Stimulated activated CD8-positive, alpha-beta memory T cell treated with anti-CD3 and anti-CD28 coated beads, Interleukin-12 subunit alpha, Interleukin-12 subunit beta, amount 100 ng/mL, for 24 hours (primary cell): ENCODE data around the gene ZNF467.

ENCODE experiments used
- DNase-seq: peaks from one replicate; pipeline ENCODE4 v3.0.0-alpha.2; 2020; ENCODE audit errors: extremely low read depth

ZNF467 gene

GRCh38 chr7:149809215-149809614, 35.8 kb upstream of the ZNF467 start:
- no peak for DNase-seq

DNA sequence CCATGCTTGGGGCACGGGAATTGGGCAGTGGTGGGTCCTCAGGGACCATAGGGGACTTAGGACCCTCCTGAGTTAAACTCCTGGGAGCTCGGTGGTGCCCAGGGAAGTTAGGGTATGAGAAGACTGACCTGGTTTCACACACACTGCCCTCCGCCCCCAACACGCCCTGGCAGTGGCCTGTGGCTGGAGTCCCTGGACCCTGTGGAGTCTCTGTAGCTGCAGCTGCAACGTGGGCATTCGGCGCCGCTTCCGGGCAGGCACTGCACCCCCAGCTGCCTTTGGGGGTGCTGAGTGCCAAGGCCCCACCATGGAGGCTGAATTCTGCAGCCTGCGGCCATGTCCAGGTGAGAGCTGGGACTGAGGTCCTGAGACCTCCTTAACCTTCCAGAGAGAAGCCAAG, 34.9 kb upstream of the ZNF467 start:
- no peak for DNase-seq

DNA sequence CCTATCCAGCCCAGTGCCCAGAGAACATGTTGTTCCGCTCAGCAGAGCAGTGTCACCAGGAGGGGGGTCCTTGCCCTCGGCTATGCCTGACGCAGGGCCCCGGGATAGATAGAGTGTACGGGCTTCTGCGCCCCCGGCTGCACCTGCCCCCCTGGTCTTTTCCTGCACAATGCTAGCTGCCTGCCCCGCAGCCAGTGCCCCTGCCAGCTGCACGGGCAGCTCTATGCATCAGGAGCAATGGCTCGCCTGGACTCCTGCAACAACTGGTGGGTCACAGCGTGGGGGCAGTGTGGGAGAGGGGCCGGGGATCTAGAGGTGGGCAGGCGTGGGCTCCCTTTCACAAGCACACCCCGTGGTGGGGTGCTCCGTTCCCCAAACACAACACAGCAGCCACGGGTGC, 33.3 kb upstream of the ZNF467 start:
- DNase-seq, result no peak

- no peak for DNase-seq
Measured at GRCh38 chr7:149804106-149804505, 30.7 kb upstream of the ZNF467 start.

DNA sequence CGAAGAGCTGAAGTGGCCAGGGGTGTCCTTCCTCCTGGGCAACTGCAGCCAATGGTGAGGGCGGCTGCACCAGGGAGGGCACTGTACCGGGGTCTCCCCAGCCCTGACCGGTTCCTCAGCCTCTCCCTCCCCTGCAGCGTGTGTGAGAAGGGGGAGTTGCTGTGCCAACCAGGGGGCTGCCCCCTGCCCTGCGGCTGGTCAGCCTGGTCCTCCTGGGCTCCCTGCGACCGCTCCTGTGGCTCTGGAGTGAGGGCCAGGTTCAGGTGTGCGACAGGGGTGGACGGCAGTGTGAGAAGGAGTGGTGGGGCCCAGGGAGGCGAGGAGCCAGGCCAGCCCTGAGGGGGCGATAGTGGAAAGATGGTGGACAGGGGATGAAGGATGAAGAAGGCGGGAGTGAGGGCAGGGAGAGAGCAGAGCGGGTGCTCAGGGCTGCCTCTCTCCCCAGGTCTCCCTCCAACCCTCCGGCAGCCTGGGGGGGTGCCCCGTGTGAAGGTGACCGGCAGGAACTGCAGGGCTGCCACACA, 30.2 kb upstream of the ZNF467 start:
- no peak for DNase-seq

GRCh38 chr7:149802966-149803365, 29.6 kb upstream of the ZNF467 start:
- DNase-seq, result no peak

- no peak for DNase-seq
Measured at GRCh38 chr7:149801816-149802215, 28.4 kb upstream of the ZNF467 start.

GRCh38 chr7:149801002-149801566, 27.7 kb upstream of the ZNF467 start:
- no peak for DNase-seq

DNA sequence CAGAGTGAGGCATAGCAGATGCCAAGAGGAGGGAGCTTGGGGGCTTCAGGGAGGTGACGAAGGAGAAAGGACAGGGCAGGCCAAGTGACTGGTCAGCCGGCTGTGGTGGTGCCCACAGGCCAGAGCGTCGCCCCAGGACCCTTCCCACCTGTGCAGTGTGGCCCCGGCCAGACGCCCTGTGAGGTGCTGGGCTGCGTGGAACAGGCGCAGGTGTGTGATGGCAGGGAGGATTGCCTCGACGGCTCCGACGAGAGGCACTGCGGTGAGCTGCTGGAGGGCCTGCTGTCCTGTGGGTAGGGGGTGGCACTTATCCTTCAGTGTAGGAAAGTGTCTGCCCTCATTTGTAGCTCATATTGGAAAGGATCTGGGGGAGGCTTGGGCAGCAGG, 26.8 kb upstream of the ZNF467 start:
- no peak for DNase-seq

GRCh38 chr7:149799397-149800168, 26.2 kb upstream of the ZNF467 start:
- no peak for DNase-seq

- no peak for DNase-seq
Measured at GRCh38 chr7:149797771-149798170, 24.4 kb upstream of the ZNF467 start.

DNA sequence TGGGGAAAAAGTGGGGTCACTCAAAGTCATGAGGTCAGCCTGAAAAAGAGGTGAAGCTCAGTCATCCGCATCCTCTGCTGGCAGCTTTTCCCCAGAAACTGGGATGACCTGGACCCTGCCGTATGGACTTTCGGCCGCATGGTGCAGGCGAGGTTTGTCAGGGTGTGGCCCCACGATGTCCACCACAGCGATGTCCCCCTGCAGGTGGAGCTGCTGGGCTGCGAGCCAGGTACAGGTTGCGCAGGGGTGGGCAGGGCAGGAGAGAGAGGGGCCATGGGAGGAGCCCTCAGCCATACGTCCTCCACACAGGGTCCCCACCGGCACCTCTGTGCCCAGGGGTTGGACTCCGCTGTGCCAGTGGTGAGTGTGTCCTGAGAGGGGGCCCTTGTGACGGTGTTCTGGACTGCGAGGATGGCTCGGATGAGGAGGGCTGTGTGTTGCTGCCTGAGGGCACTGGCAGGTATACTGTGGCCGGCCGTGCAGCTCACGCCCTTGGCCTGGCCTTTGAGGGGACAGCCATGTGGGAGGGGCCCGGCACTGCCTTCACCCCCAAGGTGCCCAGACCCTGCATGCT, 23.0 kb upstream of the ZNF467 start:
- no peak for DNase-seq

DNA sequence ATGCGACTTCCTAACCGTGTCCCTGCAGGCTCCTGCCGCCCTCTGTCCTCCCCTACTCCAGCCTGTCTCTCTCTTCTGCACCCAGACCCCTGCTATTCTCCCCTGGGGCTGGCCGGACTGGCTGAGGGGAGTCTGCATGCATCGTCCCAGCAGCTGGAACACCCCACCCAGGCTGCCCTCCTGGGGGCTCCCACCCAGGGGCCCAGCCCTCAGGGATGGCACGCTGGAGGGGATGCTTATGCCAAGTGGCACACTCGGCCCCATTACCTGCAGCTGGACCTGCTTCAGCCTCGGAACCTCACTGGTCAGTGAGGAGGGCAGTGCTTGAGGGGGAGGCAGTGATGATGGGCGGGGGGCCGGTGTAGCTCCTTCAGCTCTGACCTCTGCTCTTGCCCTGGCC, 21.7 kb upstream of the ZNF467 start:
- no peak for DNase-seq

GRCh38 chr7:149794661-149795060, 21.3 kb upstream of the ZNF467 start:
- DNase-seq, result no peak

DNA sequence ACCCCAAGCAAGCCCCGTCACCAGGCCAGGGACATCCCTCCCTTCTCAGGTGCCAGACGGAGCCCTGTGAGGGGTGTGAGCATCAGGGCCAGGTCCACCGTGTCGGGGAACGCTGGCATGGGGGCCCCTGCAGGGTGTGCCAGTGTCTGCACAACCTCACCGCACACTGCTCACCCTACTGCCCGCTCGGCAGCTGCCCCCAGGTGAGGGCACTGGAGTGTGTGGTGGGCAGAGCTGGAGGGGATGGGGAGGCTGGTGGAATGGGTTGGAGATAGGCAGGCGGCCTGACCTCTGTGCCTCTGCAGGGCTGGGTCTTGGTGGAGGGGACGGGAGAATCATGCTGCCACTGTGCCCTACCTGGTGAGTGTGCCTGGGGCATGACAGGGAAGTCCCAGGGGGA, 19.9 kb upstream of the ZNF467 start:
- no peak for DNase-seq

GRCh38 chr7:149792220-149792595, 18.8 kb upstream of the ZNF467 start:
- no peak for DNase-seq

DNA sequence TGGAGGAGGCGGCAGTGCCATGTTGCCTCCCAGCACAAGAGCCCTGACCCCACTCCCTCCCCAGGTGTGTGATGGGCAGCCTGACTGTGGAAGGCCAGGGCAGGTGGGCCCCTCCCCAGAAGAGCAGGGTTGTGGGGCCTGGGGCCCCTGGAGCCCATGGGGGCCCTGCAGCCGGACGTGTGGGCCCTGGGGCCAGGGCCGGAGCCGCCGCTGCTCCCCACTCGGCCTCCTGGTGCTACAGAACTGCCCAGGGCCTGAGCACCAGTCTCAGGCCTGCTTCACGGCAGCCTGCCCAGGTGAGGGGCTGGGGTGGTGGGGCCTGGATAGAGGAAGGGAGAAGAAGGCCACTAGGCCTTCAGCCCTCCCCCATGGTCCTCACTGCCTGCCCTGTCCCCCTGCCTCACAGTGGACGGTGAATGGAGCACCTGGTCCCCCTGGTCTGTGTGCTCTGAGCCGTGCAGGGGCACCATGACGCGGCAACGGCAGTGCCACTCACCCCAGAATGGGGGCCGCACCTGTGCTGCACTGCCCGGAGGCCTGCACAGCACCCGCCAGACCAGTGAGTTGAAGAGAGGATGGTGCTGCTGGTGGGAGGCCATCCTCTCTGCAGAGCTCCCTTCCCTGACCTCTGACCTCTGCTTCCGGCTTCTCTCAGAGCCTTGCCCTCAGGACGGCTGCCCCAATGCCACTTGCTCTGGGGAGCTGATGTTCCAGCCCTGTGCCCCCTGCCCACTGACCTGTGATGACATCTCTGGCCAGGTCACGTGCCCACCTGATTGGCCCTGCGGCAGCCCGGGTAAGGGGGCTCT, 18.2 kb upstream of the ZNF467 start:
- no peak for DNase-seq

DNA sequence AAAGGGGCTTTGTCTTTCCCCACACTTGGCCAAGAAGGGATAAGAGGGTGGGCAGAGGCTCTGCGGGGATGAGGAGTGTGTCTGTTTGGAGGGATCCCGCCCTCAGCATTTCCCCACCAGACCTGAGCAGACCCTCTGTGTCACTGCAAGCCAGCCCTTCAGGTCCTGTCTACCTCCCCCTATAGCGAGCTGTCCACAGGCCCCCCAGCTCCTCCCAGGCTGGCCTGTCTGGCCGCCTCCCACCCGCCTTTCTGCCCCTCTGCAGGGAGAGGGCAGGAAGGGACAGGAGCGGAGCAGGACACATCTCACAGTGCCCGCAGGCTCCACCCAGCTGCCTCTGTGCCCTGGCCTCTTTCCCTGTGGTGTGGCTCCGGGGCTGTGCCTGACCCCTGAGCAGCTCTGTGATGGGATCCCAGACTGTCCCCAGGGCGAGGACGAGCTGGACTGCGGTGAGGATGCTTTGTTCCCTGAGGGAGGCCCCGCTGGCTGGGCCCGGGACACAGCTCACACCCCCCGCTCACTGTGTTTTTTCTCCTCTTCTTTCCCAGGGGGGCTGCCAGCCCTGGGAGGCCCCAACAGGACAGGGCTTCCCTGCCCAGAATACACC, 17.5 kb upstream of the ZNF467 start:
- DNase-seq, result no peak

DNA sequence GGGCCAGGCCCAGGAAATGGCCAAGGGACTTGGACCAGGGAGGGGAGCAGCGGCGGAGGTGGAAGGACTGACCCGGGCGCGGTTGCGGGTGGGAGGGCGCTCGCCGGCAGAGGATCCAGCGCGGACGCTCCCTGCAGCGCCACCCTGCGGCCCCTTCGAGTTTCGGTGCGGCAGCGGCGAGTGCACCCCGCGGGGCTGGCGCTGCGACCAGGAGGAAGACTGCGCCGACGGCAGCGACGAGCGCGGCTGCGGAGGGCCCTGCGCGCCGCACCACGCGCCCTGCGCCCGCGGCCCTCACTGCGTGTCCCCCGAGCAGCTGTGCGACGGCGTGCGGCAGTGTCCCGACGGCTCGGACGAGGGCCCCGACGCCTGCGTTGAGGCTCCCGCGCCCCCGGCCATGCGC, 16.8 kb upstream of the ZNF467 start:
- no peak for DNase-seq

- DNase-seq, result no peak
Measured at GRCh38 chr7:149789101-149789500, 15.7 kb upstream of the ZNF467 start.

GRCh38 chr7:149788300-149788851, 15.0 kb upstream of the ZNF467 start:
- no peak for DNase-seq
